Vagina (tissue), 2 donors: ENCODE data around the gene C3orf20.

Experiments used
- CTCF ChIP-seq, 3 experiments: fragments of 450-650 bp in 2 of 3; fragments of 200-600 bp in 1 of 3; sonication (generic) in 1 of 3; IDR thresholded peaks; one replicate each; pipeline ENCODE4 v1.5.1; 2017 to 2019; ENCODE audit warnings: antibody characterized with exemption in 3 of 3, mild to moderate bottlenecking in 2 of 3, moderate library complexity in 2 of 3
- POLR2A ChIP-seq, 2 donors: fragments of 450-650 bp; IDR thresholded peaks; one replicate each; pipeline ENCODE4 v1.6.1; 2017; ENCODE audit warnings: antibody characterized with exemption in 2 of 2, mild to moderate bottlenecking in 2 of 2, moderate library complexity in 2 of 2
- POLR2AphosphoS5 ChIP-seq, 2 donors: sonication (generic); formaldehyde crosslinking; IDR thresholded peaks; one replicate each; pipeline ENCODE4 v1.9.0; 2017; ENCODE audit warnings: antibody characterized with exemption in 2 of 2, mild to moderate bottlenecking in 2 of 2, low read depth in 1 of 2; ENCODE audit not compliant: insufficient read depth in 1 of 2

GRCh38 chr3:14783480-14784086 is 108.6 kb downstream of the C3orf20 start:
- TF ChIP-seq CTCF (IDR thresholded peaks at IDR 0.05) (no peak), POLR2A (IDR thresholded peaks at IDR 0.05) (no peak), POLR2AphosphoS5 (IDR thresholded peaks at IDR 0.05; ENCODE audit: insufficient read depth in 1 of 2, low read depth in 1 of 2) (no peak)
